ENCODE results near the gene CDC6.
"Not testable (repeated sequence)": the region's sequence is repeated elsewhere in the genome, so short reads cannot be mapped to it uniquely, and the experiment has no call there.

The CDC6 gene

GRCh38 chr17:40293363-40293762 lies 5.7 kb downstream of the CDC6 start:
- Histone ChIP-seq H3K4me3 (ENCODE audit: low read length) (no peak overlapping the region), H3K9ac (ENCODE audit: low read length) (no peak overlapping the region), H3K4me1 (ENCODE audit: control insufficient read depth, insufficient read depth, low read length) (no peaks in the 10 kb centered on the region), H3K9me3 (ENCODE audit: control insufficient read depth, low read length) (no peaks in the 10 kb centered on the region), H3K27me3 (ENCODE audit: control insufficient read depth, insufficient read depth, low read length) (no peaks in the 10 kb centered on the region), H3K36me3 (ENCODE audit: control insufficient read depth, insufficient read depth, low read length) (no peaks in the 10 kb centered on the region)

- H3K36me3 ChIP-seq (ENCODE audit: control insufficient read depth, insufficient read depth, low read length), result no peaks in the 10 kb centered on the region
- H3K4me1 ChIP-seq (ENCODE audit: control insufficient read depth, insufficient read depth, low read length), result no peaks in the 10 kb centered on the region
- H3K27me3 ChIP-seq (ENCODE audit: control insufficient read depth, insufficient read depth, low read length), result no peaks in the 10 kb centered on the region
- H3K4me3 ChIP-seq (ENCODE audit: low read length), result no peak overlapping the region
- no peaks in the 10 kb centered on the region for H3K9me3 ChIP-seq (ENCODE audit: control insufficient read depth, low read length)
- no peak overlapping the region for H3K9ac ChIP-seq (ENCODE audit: low read length)
Measured at GRCh38 chr17:40295488-40296436, 8.1 kb downstream of the CDC6 start.

GRCh38 chr17:40297511-40297910 lies 9.8 kb downstream of the CDC6 start:
- no peak overlapping the region for H3K4me3 ChIP-seq (ENCODE audit: low read length)
- no peaks in the 10 kb centered on the region for H3K4me1 ChIP-seq (ENCODE audit: control insufficient read depth, insufficient read depth, low read length)
- H3K9me3 ChIP-seq (ENCODE audit: control insufficient read depth, low read length), result no peaks in the 10 kb centered on the region
- H3K27me3 ChIP-seq (ENCODE audit: control insufficient read depth, insufficient read depth, low read length), result no peaks in the 10 kb centered on the region
- H3K9ac ChIP-seq (ENCODE audit: low read length), result no peak overlapping the region
- H3K36me3 ChIP-seq (ENCODE audit: control insufficient read depth, insufficient read depth, low read length), result no peaks in the 10 kb centered on the region

GRCh38 chr17:40298726-40299125 lies 11.0 kb downstream of the CDC6 start:
- Histone ChIP-seq H3K27me3 (ENCODE audit: control insufficient read depth, insufficient read depth, low read length) (no peaks in the 10 kb centered on the region), H3K9me3 (ENCODE audit: control insufficient read depth, low read length) (no peaks in the 10 kb centered on the region), H3K4me1 (ENCODE audit: control insufficient read depth, insufficient read depth, low read length) (peaks cover 4% of the 10 kb centered on the region), H3K4me3 (ENCODE audit: low read length) (no peak overlapping the region), H3K36me3 (ENCODE audit: control insufficient read depth, insufficient read depth, low read length) (no peaks in the 10 kb centered on the region), H3K9ac (ENCODE audit: low read length) (no peak overlapping the region)

- H3K9me3 ChIP-seq (ENCODE audit: control insufficient read depth, low read length); H3K9ac ChIP-seq (ENCODE audit: low read length); H3K36me3 ChIP-seq (ENCODE audit: control insufficient read depth, insufficient read depth, low read length); H3K4me1 ChIP-seq (ENCODE audit: control insufficient read depth, insufficient read depth, low read length); H3K4me3 ChIP-seq (ENCODE audit: low read length); H3K27me3 ChIP-seq (ENCODE audit: control insufficient read depth, insufficient read depth, low read length): not testable (repeated sequence)
Measured at GRCh38 chr17:40299159-40299757, 11.6 kb downstream of the CDC6 start.

- Histone ChIP-seq H3K36me3 (ENCODE audit: control insufficient read depth, insufficient read depth, low read length) (no peaks in the 10 kb centered on the region), H3K4me1 (ENCODE audit: control insufficient read depth, insufficient read depth, low read length) (peaks cover 5% of the 10 kb centered on the region), H3K9me3 (ENCODE audit: control insufficient read depth, low read length) (no peaks in the 10 kb centered on the region), H3K4me3 (ENCODE audit: low read length) (no peak overlapping the region), H3K27me3 (ENCODE audit: control insufficient read depth, insufficient read depth, low read length) (no peaks in the 10 kb centered on the region), H3K9ac (ENCODE audit: low read length) (no peak overlapping the region)
Measured at GRCh38 chr17:40301315-40301714, 13.6 kb downstream of the CDC6 start.

GRCh38 chr17:40303009-40303657 lies 15.5 kb downstream of the CDC6 start:
- Histone ChIP-seq H3K4me3 (ENCODE audit: low read length) (no peak overlapping the region), H3K4me1 (ENCODE audit: control insufficient read depth, insufficient read depth, low read length) (peaks cover 23% of the 10 kb centered on the region), H3K9ac (ENCODE audit: low read length) (no peak overlapping the region), H3K27me3 (ENCODE audit: control insufficient read depth, insufficient read depth, low read length) (no peaks in the 10 kb centered on the region), H3K9me3 (ENCODE audit: control insufficient read depth, low read length) (no peaks in the 10 kb centered on the region), H3K36me3 (ENCODE audit: control insufficient read depth, insufficient read depth, low read length) (no peaks in the 10 kb centered on the region)

- H3K4me1 ChIP-seq (ENCODE audit: control insufficient read depth, insufficient read depth, low read length), result peaks cover 31% of the 10 kb centered on the region
- no peaks in the 10 kb centered on the region for H3K36me3 ChIP-seq (ENCODE audit: control insufficient read depth, insufficient read depth, low read length)
- no peaks in the 10 kb centered on the region for H3K9me3 ChIP-seq (ENCODE audit: control insufficient read depth, low read length)
- no peak overlapping the region for H3K9ac ChIP-seq (ENCODE audit: low read length)
- H3K4me3 ChIP-seq (ENCODE audit: low read length), result no peak overlapping the region
- H3K27me3 ChIP-seq (ENCODE audit: control insufficient read depth, insufficient read depth, low read length), result no peaks in the 10 kb centered on the region
Measured at GRCh38 chr17:40303708-40304551, 16.3 kb downstream of the CDC6 start.

GRCh38 chr17:40304552-40304863 lies 16.8 kb downstream of the CDC6 start:
- not testable (repeated sequence) for H3K9ac ChIP-seq (ENCODE audit: low read length); H3K36me3 ChIP-seq (ENCODE audit: control insufficient read depth, insufficient read depth, low read length); H3K4me3 ChIP-seq (ENCODE audit: low read length); H3K27me3 ChIP-seq (ENCODE audit: control insufficient read depth, insufficient read depth, low read length); H3K9me3 ChIP-seq (ENCODE audit: control insufficient read depth, low read length)
- H3K4me1 ChIP-seq (ENCODE audit: control insufficient read depth, insufficient read depth, low read length), result peaks cover 37% of the 10 kb centered on the region

GRCh38 chr17:40304866-40305265 lies 17.2 kb downstream of the CDC6 start:
- not testable (repeated sequence) for H3K36me3 ChIP-seq (ENCODE audit: control insufficient read depth, insufficient read depth, low read length); H3K9ac ChIP-seq (ENCODE audit: low read length); H3K9me3 ChIP-seq (ENCODE audit: control insufficient read depth, low read length); H3K27me3 ChIP-seq (ENCODE audit: control insufficient read depth, insufficient read depth, low read length); H3K4me3 ChIP-seq (ENCODE audit: low read length)
- H3K4me1 ChIP-seq (ENCODE audit: control insufficient read depth, insufficient read depth, low read length), result peaks cover 40% of the 10 kb centered on the region

- no peak overlapping the region for H3K4me3 ChIP-seq (ENCODE audit: low read length)
- H3K9me3 ChIP-seq (ENCODE audit: control insufficient read depth, low read length), result no peaks in the 10 kb centered on the region
- H3K36me3 ChIP-seq (ENCODE audit: control insufficient read depth, insufficient read depth, low read length), result no peaks in the 10 kb centered on the region
- peaks cover 56% of the 10 kb centered on the region for H3K4me1 ChIP-seq (ENCODE audit: control insufficient read depth, insufficient read depth, low read length)
- no peak overlapping the region for H3K9ac ChIP-seq (ENCODE audit: low read length)
- no peaks in the 10 kb centered on the region for H3K27me3 ChIP-seq (ENCODE audit: control insufficient read depth, insufficient read depth, low read length)
Measured at GRCh38 chr17:40306395-40306794, 18.7 kb downstream of the CDC6 start.

Measured in mucosa of stomach (tissue), 1 donor.